Uterus (tissue), 4 donors: ENCODE data around the gene DHRS7B. TPM values are rescaled to one million over a fixed set of nuclear protein-coding genes. Genes with fewer than 3 reads are reported as not detected.
"Not testable (repeated sequence)": the region's sequence is repeated elsewhere in the genome, so short reads cannot be mapped to it uniquely, and the experiment has no call there.

Experiments used
- DNase-seq, 2 donors: peaks; one replicate each; pipeline ENCODE4 v3.0.0-alpha.2; 2019 to 2020
- H3K27ac ChIP-seq, 2 donors: fragments of 200-600 bp; sonication (generic); 1 replicate in 1 of 2; 2 replicates in 1 of 2; pipeline ENCODE4 v1.5.1; 2016 to 2018
- H3K27me3 ChIP-seq, 2 donors: fragments of 200-600 bp; sonication (generic); one replicate each; pipeline ENCODE4 v1.5.1; 2018 to 2019; ENCODE audit warnings: control low read depth in 1 of 2
- H3K36me3 ChIP-seq, 2 donors: fragments of 200-600 bp; sonication (generic); one replicate each; pipeline ENCODE4 v1.5.1; 2019; ENCODE audit warnings: control low read depth in 1 of 2
- H3K4me1 ChIP-seq, 2 donors: fragments of 200-600 bp; sonication (generic); one replicate each; pipeline ENCODE4 v1.5.1; 2018 to 2019; ENCODE audit warnings: control low read depth in 1 of 2
- H3K4me3 ChIP-seq, 2 donors: fragments of 200-600 bp; sonication (generic); 1 replicate in 1 of 2; 2 replicates in 1 of 2; pipeline ENCODE4 v1.5.1; 2018 to 2019; ENCODE audit warnings: mild to moderate bottlenecking in 1 of 2
- H3K9me3 ChIP-seq, 2 donors: fragments of 200-600 bp; sonication (generic); one replicate each; pipeline ENCODE4 v1.5.1; 2019; ENCODE audit warnings: control low read depth in 1 of 2
- CTCF ChIP-seq, 4 experiments: fragments of 200-600 bp in 2 of 4; fragments of 450-650 bp in 2 of 4; sonication (generic) in 2 of 4; IDR thresholded peaks; one replicate each; pipeline ENCODE4 v1.5.1; 2016 to 2019; ENCODE audit warnings: antibody characterized with exemption in 4 of 4, mild to moderate bottlenecking in 2 of 4, moderate library complexity in 1 of 4
- POLR2A ChIP-seq, 2 donors: fragments of 450-650 bp; IDR thresholded peaks; one replicate each; pipeline ENCODE4 v1.6.1; 2016; ENCODE audit warnings: antibody characterized with exemption in 2 of 2, mild to moderate bottlenecking in 1 of 2, moderate library complexity in 1 of 2
- intact Hi-C: fragments of 100-400 bp; cut with DNase I; formaldehyde crosslinking; loops from one replicate; pipeline ENCODE4 v1.15.1; 2023; ENCODE audit warnings: low total_unique reads
- total RNA-seq, 4 donors: library from RNA; depleted of rRNA in 3 of 4; stranded (reverse); fragments of >200 nt in 3 of 4; gene quantifications; one replicate each; pipeline versions ENCODE4 v1.1.0 to v1.2.4, GENCODE V29; 2014 to 2023
- donor health status: DM: yes; HTN: yes; CAD: no.

The DHRS7B gene
- total RNA-seq, 4 donors from 2014 or later = 21.5 to 42.6 (median 30.0) TPM

- H3K36me3 ChIP-seq = no peaks in the 10 kb centered on the region
- TF ChIP-seq CTCF (IDR thresholded peaks at IDR 0.05) (no peak), POLR2A (IDR thresholded peaks at IDR 0.05) (no peak)
- no peak overlapping the region for H3K27ac ChIP-seq
- no peaks in the 10 kb centered on the region for H3K27me3 ChIP-seq
- H3K9me3 ChIP-seq = no peaks in the 10 kb centered on the region
- intact Hi-C loops = no loop called here
- H3K4me1 ChIP-seq = no peaks in the 10 kb centered on the region
- H3K4me3 ChIP-seq = no peak overlapping the region
- no peak for DNase-seq
Observed at GRCh38 chr17:21108651-21109050, 18.1 kb upstream of the DHRS7B start.

GRCh38 chr17:21113049-21113690, 13.6 kb upstream of the DHRS7B start:
- intact Hi-C loops = no loop called here

DNA sequence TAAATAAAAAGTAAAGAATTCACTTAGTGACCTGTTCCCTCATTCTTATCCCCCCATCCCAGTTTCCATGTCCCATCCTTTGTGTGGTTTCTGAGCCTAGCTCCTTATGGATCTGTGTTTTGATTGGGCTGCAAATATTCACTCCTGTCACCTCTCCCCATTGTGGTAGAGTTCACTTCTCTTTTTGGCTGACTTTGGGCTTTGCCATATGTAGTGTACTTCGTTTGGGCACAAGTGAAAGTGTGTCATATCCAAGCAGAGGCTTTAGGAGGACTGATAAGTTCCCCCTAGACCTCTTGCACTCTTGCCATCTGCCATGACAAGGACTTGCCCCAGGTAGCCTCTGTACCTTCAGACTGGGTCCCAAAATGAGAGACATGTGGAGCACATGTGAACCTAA, 13.0 kb upstream of the DHRS7B start:
- no peak overlapping the region for H3K27ac ChIP-seq
- no peaks in the 10 kb centered on the region for H3K9me3 ChIP-seq
- H3K4me3 ChIP-seq = no peak overlapping the region
- intact Hi-C loops = no loop called here
- H3K36me3 ChIP-seq = no peaks in the 10 kb centered on the region
- no peaks in the 10 kb centered on the region for H3K27me3 ChIP-seq
- no peaks in the 10 kb centered on the region for H3K4me1 ChIP-seq
- DNase-seq = no peak
- no peak for TF ChIP-seq POLR2A (IDR thresholded peaks at IDR 0.05)
- no peak for TF ChIP-seq CTCF (IDR thresholded peaks at IDR 0.05)

More at GRCh38 chr17:21113049-21113690, 13.6 kb upstream of the DHRS7B start:
- H3K36me3 ChIP-seq = no peaks in the 10 kb centered on the region
- H3K4me3 ChIP-seq = no peak overlapping the region
- H3K27me3 ChIP-seq = no peaks in the 10 kb centered on the region
- no peaks in the 10 kb centered on the region for H3K4me1 ChIP-seq
- no peak for DNase-seq
- TF ChIP-seq POLR2A (IDR thresholded peaks at IDR 0.05) (no peak), CTCF (IDR thresholded peaks at IDR 0.05) (no peak)
- H3K9me3 ChIP-seq = no peaks in the 10 kb centered on the region
- no peak overlapping the region for H3K27ac ChIP-seq

DNA sequence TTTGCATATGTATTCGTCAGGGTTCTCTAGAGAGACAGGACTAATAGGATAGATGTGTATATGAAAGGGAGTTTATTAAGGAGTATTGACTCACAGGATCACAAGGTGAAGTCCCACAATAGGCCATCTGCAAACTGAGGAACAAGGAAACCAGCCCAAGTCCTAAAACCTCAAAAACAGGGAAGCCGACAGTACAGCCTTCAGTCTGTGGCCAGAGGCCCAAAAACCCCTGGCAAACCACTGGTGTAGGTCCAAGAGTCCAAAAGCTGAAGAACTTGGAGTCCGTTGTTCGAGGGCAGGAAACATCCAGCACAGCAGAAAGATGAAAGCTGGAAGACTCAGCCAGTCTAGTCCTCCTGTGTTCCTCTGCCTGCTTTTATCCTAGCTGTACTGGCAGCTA, 12.0 kb upstream of the DHRS7B start:
- H3K9me3 ChIP-seq, intact Hi-C loops, H3K27ac ChIP-seq, H3K4me3 ChIP-seq, H3K4me1 ChIP-seq, H3K36me3 ChIP-seq, DNase-seq, H3K27me3 ChIP-seq: not testable (repeated sequence)

DNA sequence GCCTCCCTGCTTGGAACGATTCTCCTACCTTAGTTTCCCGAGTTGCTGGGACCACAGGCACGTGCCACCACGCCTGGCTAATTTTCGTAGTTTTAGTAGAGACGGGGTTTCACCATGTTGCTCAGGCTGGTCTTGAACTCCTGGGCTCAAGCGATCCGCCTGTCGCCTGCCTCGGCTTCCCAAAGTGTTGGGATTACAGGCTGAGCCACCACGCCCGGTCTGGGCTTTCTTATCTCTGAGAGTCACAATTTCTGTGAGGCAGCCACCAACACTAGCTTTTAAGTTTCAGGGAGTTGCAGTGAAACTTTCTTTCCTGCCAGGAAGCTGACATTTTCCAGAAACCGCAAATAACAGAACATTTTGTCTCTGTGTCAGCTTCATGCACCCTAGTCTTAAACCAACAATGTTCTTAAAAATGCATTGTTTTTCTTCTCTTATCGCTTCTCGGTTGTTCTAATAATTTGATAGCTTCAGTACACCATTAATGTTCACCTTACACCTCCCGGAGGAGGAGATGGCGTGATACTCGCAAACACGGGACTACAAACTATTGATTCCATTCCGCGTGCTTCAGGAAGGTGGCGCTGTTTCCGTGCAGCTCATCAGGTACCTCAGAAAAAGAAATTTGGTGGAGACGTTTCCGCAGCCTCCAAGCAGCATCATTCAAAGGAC, 7.4 kb upstream of the DHRS7B start:
- no peak for TF ChIP-seq POLR2A (IDR thresholded peaks at IDR 0.05)
- peak; percentile 83 to 86 (median 84) for TF ChIP-seq CTCF (IDR thresholded peaks at IDR 0.05)
- intact Hi-C loops = no loop called here
- no peaks in the 10 kb centered on the region for H3K4me1 ChIP-seq
- no peaks in the 10 kb centered on the region for H3K27me3 ChIP-seq
- peak overlapping the region; percentile 40 to 66 for H3K27ac ChIP-seq
- no peaks in the 10 kb centered on the region for H3K36me3 ChIP-seq
- no peaks in the 10 kb centered on the region for H3K9me3 ChIP-seq
- H3K4me3 ChIP-seq = no peak overlapping the region
- peak; percentile 73 to 80 for DNase-seq
